ENCODE data around the gene SAMD4A. TPM values are rescaled to one million over a fixed set of nuclear protein-coding genes. Genes with fewer than 3 reads are reported as not detected.

SAMD4A gene
- total RNA-seq, 1 experiment from 2014 or later: 9.6 TPM

GRCh38 chr14:54591866-54592265 is 24.9 kb downstream of the SAMD4A start:
- no peak overlapping the region for H2BK12ac ChIP-seq (ENCODE audit: insufficient read length, low read depth, low read length)
- H3K79me1 ChIP-seq (ENCODE audit: insufficient read depth, low read depth, low read length, poor library complexity, severe bottlenecking): no peaks in the 10 kb centered on the region
- no peak overlapping the region for H2BK120ac ChIP-seq (ENCODE audit: low read depth, low read length, poor library complexity, severe bottlenecking)
- H4K5ac ChIP-seq (ENCODE audit: insufficient read length, low read depth, low read length): no peak overlapping the region
- no peaks in the 10 kb centered on the region for H4K20me1 ChIP-seq (ENCODE audit: control insufficient read depth, insufficient read depth, insufficient read length)
- H2BK5ac ChIP-seq (ENCODE audit: insufficient read length, low read length): no peak overlapping the region
- H3K4ac ChIP-seq (ENCODE audit: low read depth, low read length): no peak overlapping the region
- Mint-ChIP-seq H3K36me3 (ENCODE audit: insufficient read depth in 1 of 3, low read depth in 3 of 3) (no peaks in the 10 kb centered on the region), H3K4me1 (peaks cover 0 to 6% of the 10 kb centered on the region in 2 experiments; a peak in 1 of 4 replicates), H3K27ac (no peak overlapping the region), H3K9me3 (no peaks in the 10 kb centered on the region), H3K4me3 (no peak overlapping the region), H3K27me3 (ENCODE audit: low read depth) (no peaks in the 10 kb centered on the region)
- H3K9ac ChIP-seq (ENCODE audit: extremely low read depth, insufficient read length, low read length): no peak overlapping the region
- H3K9me3 ChIP-seq (ENCODE audit: control insufficient read depth, low read depth, low read length): no peaks in the 10 kb centered on the region
- H3K23ac ChIP-seq (ENCODE audit: insufficient read length, low read depth, low read length): no peak overlapping the region
- no peak overlapping the region for H4K91ac ChIP-seq (ENCODE audit: insufficient read length, low read depth, low read length)
- H3T11ph ChIP-seq (ENCODE audit: low read length): no peak overlapping the region
- H3K4me2 ChIP-seq (ENCODE audit: insufficient read depth, insufficient read length, low read length): no peak overlapping the region
- H2BK20ac ChIP-seq (ENCODE audit: low read depth, low read length, poor library complexity, severe bottlenecking): no peak overlapping the region
- no peak overlapping the region for H3K18ac ChIP-seq (ENCODE audit: insufficient read length, low read depth, low read length)
- no peak overlapping the region for H3K27ac ChIP-seq (ENCODE audit: insufficient read length, low read depth, low read length)
- H2BK15ac ChIP-seq (ENCODE audit: low read depth, low read length): no peak overlapping the region
- no peaks in the 10 kb centered on the region for H3K4me1 ChIP-seq (ENCODE audit: insufficient read depth, low read length)
- no CpG with 5 or more reads among the region's 4 CpGs for WGBS (ENCODE audit: extremely low coverage, insufficient read length, low lambda C conversion rate)
- H2AK5ac ChIP-seq (ENCODE audit: insufficient read length, low read length): no peak overlapping the region
- H3K56ac ChIP-seq (ENCODE audit: insufficient read length, low read depth, low read length): no peak overlapping the region
- no peaks in the 10 kb centered on the region; the same call in 1 of the 2 replicates for H3K79me2 ChIP-seq (ENCODE audit: insufficient read depth, low read length)
- no peak overlapping the region for H4K8ac ChIP-seq (replicated peaks; ENCODE audit: insufficient read length, low read depth, low read length)
- TF ChIP-seq CTCF (conservative IDR thresholded peaks at IDR 0.05): no peak
- no peak overlapping the region for H3K14ac ChIP-seq (ENCODE audit: insufficient read depth, low read length)
- DNase-seq: no peak
- H3K27me3 ChIP-seq (ENCODE audit: insufficient read depth, low read length): no peaks in the 10 kb centered on the region
- no peak overlapping the region for H2AFZ ChIP-seq (ENCODE audit: low read length)
- H3K23me2 ChIP-seq (ENCODE audit: insufficient read length, low read depth, low read length, poor library complexity, severe bottlenecking): no peaks in the 10 kb centered on the region
